ENCODE measurements around the gene RPS6KA5.
"Not testable (repeated sequence)": the region's sequence is repeated elsewhere in the genome, so short reads cannot be mapped to it uniquely, and the experiment has no call there.

RPS6KA5 gene

GRCh38 chr14:90838531-90838930 is 221.9 kb downstream of the RPS6KA5 start:
- H3K4me3 ChIP-seq (ENCODE audit: low read length in 2 of 2); H3K27ac ChIP-seq (ENCODE audit: low read length); H3K9ac ChIP-seq (ENCODE audit: low read length in 2 of 2); H3K27me3 ChIP-seq (ENCODE audit: control insufficient read depth in 1 of 2, insufficient read depth in 2 of 2, low read length in 2 of 2); H3K36me3 ChIP-seq (ENCODE audit: control insufficient read depth in 2 of 2, insufficient read depth in 2 of 2, low read length in 2 of 2); H3K9me3 ChIP-seq (ENCODE audit: control insufficient read depth in 2 of 2, low read length in 2 of 2); H3K4me1 ChIP-seq (ENCODE audit: control insufficient read depth, insufficient read depth, low read length): not testable (repeated sequence)

GRCh38 chr14:90837355-90837754 is 223.1 kb downstream of the RPS6KA5 start:
- Histone ChIP-seq H3K27ac (ENCODE audit: low read length) (no peak overlapping the region), H3K4me3 (ENCODE audit: low read length in 2 of 2) (no peak overlapping the region), H3K4me1 (ENCODE audit: control insufficient read depth, insufficient read depth, low read length) (no peaks in the 10 kb centered on the region), H3K27me3 (ENCODE audit: control insufficient read depth in 1 of 2, insufficient read depth in 2 of 2, low read length in 2 of 2) (no peaks in the 10 kb centered on the region), H3K36me3 (ENCODE audit: control insufficient read depth in 2 of 2, insufficient read depth in 2 of 2, low read length in 2 of 2) (no peaks in the 10 kb centered on the region), H3K9me3 (ENCODE audit: control insufficient read depth in 2 of 2, low read length in 2 of 2) (no peaks in the 10 kb centered on the region), H3K9ac (ENCODE audit: low read length in 2 of 2) (no peak overlapping the region)

DNA sequence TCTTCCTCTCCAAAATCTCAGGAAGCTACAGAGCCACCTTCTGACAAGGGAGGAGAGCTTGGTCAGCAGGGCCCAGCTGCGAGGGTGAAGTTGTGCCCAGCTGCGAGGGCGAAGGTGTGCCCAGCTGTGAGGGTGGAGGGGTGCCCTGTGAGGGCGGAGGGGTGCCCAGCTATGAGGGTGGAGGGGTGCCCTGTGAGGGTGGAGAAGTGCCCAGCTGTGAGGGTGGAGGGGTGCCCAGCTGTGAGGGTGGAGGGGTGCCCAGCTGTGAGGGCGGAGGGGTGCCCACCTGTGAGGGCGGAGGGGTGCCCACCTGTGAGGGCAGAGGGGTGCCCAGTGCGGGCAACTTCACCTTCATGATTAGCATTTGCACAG is 223.8 kb downstream of the RPS6KA5 start:
- Histone ChIP-seq H3K36me3 (ENCODE audit: control insufficient read depth in 2 of 2, insufficient read depth in 2 of 2, low read length in 2 of 2) (no peaks in the 10 kb centered on the region), H3K4me3 (ENCODE audit: low read length in 2 of 2) (no peak overlapping the region), H3K4me1 (ENCODE audit: control insufficient read depth, insufficient read depth, low read length) (no peaks in the 10 kb centered on the region), H3K27ac (ENCODE audit: low read length) (no peak overlapping the region), H3K9me3 (ENCODE audit: control insufficient read depth in 2 of 2, low read length in 2 of 2) (no peaks in the 10 kb centered on the region), H3K9ac (ENCODE audit: low read length in 2 of 2) (no peak overlapping the region), H3K27me3 (ENCODE audit: control insufficient read depth in 1 of 2, insufficient read depth in 2 of 2, low read length in 2 of 2) (no peaks in the 10 kb centered on the region)

DNA sequence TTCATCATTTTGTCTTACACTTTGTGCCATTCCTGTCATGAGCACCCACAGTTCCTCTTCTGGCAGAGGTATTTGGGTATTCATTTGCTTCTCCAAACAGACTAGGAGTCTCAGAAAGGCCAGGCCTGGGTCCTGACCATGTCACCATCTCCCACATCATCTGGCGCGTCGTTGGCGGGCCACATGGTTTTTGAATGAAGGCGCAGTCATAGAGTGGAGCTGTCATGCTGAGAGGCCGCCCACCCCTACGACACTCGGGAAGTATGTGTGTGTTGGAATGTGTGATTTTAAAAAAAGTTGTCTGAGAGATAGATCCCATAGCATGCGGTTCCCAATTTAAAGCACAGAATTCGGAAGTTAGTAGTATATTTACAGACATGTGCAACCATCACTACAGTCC is 228.6 kb downstream of the RPS6KA5 start:
- Histone ChIP-seq H3K4me1 (ENCODE audit: control insufficient read depth, insufficient read depth, low read length) (peaks cover 15% of the 10 kb centered on the region), H3K27ac (ENCODE audit: low read length) (no peak overlapping the region), H3K36me3 (ENCODE audit: control insufficient read depth in 2 of 2, insufficient read depth in 2 of 2, low read length in 2 of 2) (no peaks in the 10 kb centered on the region), H3K9ac (ENCODE audit: low read length in 2 of 2) (no peak overlapping the region), H3K4me3 (ENCODE audit: low read length in 2 of 2) (no peak overlapping the region), H3K27me3 (ENCODE audit: control insufficient read depth in 1 of 2, insufficient read depth in 2 of 2, low read length in 2 of 2) (no peaks in the 10 kb centered on the region), H3K9me3 (ENCODE audit: control insufficient read depth in 2 of 2, low read length in 2 of 2) (no peaks in the 10 kb centered on the region)

DNA sequence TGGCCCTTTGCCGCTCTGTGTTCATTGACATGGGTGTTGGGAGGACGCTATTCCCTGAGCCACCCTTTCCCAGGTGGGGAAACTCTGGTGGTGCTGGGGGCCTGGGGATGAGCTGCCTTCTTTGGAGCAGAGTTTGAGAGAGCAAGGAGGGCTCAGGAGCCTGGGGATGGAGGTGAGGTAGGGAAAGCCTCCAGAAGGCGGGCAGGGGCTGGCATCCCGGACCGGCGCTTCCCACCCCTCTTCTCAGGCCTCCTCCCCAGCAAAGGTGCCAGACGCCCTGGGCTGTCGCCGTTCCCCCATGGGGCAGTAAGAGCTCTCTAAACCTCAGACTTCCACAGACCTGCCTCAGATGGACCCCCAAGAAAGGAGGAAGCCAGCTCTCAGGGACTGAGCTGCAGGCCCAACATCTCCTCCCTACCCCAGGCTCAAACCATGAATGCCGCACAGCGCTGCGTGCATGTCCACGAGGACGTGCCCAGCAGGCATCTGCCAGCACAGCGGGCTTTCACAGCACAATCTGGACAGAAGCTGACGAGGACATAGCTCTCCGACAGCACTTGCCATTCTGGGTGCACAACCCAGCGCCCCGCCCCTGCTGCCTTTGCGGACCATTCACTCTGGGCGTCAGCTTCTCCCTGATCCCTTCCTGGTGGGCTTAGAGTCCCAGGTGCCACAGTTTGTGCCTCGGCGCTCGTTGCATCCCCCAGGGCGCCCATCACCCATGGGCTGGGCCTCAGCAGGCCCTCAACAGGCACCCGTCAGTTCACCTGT is 229.3 kb downstream of the RPS6KA5 start:
- Histone ChIP-seq H3K9ac (ENCODE audit: low read length in 2 of 2) (no peak overlapping the region), H3K27ac (ENCODE audit: low read length) (no peak overlapping the region), H3K4me1 (ENCODE audit: control insufficient read depth, insufficient read depth, low read length) (peaks cover 15% of the 10 kb centered on the region), H3K9me3 (ENCODE audit: control insufficient read depth in 2 of 2, low read length in 2 of 2) (no peaks in the 10 kb centered on the region), H3K36me3 (ENCODE audit: control insufficient read depth in 2 of 2, insufficient read depth in 2 of 2, low read length in 2 of 2) (no peaks in the 10 kb centered on the region), H3K27me3 (ENCODE audit: control insufficient read depth in 1 of 2, insufficient read depth in 2 of 2, low read length in 2 of 2) (no peaks in the 10 kb centered on the region), H3K4me3 (ENCODE audit: low read length in 2 of 2) (no peak overlapping the region)

- peaks cover 15% of the 10 kb centered on the region for H3K4me1 ChIP-seq (ENCODE audit: control insufficient read depth, insufficient read depth, low read length)
- no peak overlapping the region for H3K4me3 ChIP-seq (ENCODE audit: low read length in 2 of 2)
- no peaks in the 10 kb centered on the region for H3K9me3 ChIP-seq (ENCODE audit: control insufficient read depth in 2 of 2, low read length in 2 of 2)
- no peak overlapping the region for H3K27ac ChIP-seq (ENCODE audit: low read length)
- H3K27me3 ChIP-seq (ENCODE audit: control insufficient read depth in 1 of 2, insufficient read depth in 2 of 2, low read length in 2 of 2), result no peaks in the 10 kb centered on the region
- no peaks in the 10 kb centered on the region for H3K36me3 ChIP-seq (ENCODE audit: control insufficient read depth in 2 of 2, insufficient read depth in 2 of 2, low read length in 2 of 2)
- no peak overlapping the region for H3K9ac ChIP-seq (ENCODE audit: low read length in 2 of 2)
These were observed 230.8 kb downstream of the RPS6KA5 start for GRCh38 chr14:90829677-90830076.

GRCh38 chr14:90828642-90829487 is 231.6 kb downstream of the RPS6KA5 start:
- Histone ChIP-seq H3K4me1 (ENCODE audit: control insufficient read depth, insufficient read depth, low read length) (peaks cover 15% of the 10 kb centered on the region), H3K9me3 (ENCODE audit: control insufficient read depth in 2 of 2, low read length in 2 of 2) (peaks cover 0 to 3% of the 10 kb centered on the region in 2 donors), H3K36me3 (ENCODE audit: control insufficient read depth in 2 of 2, insufficient read depth in 2 of 2, low read length in 2 of 2) (no peaks in the 10 kb centered on the region), H3K4me3 (ENCODE audit: low read length in 2 of 2) (peak overlapping the region; percentile 75 to 81), H3K27me3 (ENCODE audit: control insufficient read depth in 1 of 2, insufficient read depth in 2 of 2, low read length in 2 of 2) (no peaks in the 10 kb centered on the region), H3K27ac (ENCODE audit: low read length) (peak overlapping the region; percentile 75), H3K9ac (ENCODE audit: low read length in 2 of 2) (peak overlapping the region; percentile 69 to 85)

DNA sequence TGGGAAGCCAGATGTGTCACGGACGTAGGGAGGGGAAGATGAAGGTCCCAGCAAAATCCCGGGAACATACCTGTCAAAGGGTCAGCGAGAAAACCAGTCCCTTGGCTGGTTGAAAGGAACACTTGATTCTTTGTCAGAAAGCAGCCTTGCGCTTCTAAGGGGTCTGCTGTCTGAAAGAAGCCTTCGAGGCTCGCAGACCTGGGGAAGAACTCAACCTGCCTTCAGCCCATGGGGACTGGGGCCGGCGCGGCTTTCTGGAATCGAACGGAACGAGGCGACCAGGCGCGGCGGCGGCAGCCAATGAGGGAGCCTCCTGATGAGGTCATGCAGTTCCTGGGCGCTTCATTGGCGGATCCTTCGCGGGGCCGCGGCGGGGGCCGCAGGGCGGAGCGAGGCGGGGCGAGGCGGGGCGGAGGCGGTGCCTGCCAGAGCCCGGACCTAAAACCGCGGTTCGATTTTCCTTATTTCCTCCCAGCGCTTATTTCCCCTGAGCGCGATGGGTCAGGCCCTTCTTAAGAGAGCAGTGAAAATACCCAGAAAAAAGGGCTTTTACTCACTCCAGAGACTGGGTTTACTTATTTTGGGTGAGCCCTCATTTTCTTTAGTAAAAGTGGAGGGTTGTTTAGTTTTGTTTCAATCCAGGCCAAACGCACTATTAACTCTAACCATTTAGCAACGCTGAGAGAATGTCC is 232.4 kb downstream of the RPS6KA5 start:
- Histone ChIP-seq H3K27me3 (ENCODE audit: control insufficient read depth in 1 of 2, insufficient read depth in 2 of 2, low read length in 2 of 2) (no peaks in the 10 kb centered on the region), H3K36me3 (ENCODE audit: control insufficient read depth in 2 of 2, insufficient read depth in 2 of 2, low read length in 2 of 2) (no peaks in the 10 kb centered on the region), H3K4me3 (ENCODE audit: low read length in 2 of 2) (peak overlapping the region; percentile 75 to 81), H3K9ac (ENCODE audit: low read length in 2 of 2) (peak overlapping the region; percentile 69 to 88), H3K9me3 (ENCODE audit: control insufficient read depth in 2 of 2, low read length in 2 of 2) (peaks cover 0 to 4% of the 10 kb centered on the region in 2 donors), H3K4me1 (ENCODE audit: control insufficient read depth, insufficient read depth, low read length) (peaks cover 15% of the 10 kb centered on the region), H3K27ac (ENCODE audit: low read length) (peak overlapping the region; percentile 75)

DNA sequence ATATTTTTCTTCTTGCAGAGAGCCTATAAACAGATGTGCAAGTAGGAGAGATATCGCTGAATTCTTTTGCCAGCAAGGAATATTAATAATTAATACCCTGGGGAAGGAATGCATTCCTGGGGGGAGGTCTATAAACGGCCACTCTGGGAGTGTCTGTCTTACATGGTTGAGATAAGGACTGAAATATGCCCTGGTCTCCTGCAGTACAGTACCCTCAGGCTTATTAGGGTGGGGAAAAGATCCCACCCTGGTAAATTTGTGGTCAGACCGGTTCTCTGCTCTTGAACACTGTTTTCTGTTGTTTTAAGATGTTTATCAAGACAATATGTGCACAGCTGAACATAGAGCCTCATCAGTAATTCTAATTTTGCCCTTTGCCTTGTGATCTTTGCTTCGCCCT is 236.9 kb downstream of the RPS6KA5 start:
- H3K27ac ChIP-seq (ENCODE audit: low read length); H3K9me3 ChIP-seq (ENCODE audit: control insufficient read depth in 2 of 2, low read length in 2 of 2); H3K9ac ChIP-seq (ENCODE audit: low read length in 2 of 2); H3K27me3 ChIP-seq (ENCODE audit: control insufficient read depth in 1 of 2, insufficient read depth in 2 of 2, low read length in 2 of 2); H3K36me3 ChIP-seq (ENCODE audit: control insufficient read depth in 2 of 2, insufficient read depth in 2 of 2, low read length in 2 of 2); H3K4me3 ChIP-seq (ENCODE audit: low read length in 2 of 2): not testable (repeated sequence)
- peaks cover 10% of the 10 kb centered on the region for H3K4me1 ChIP-seq (ENCODE audit: control insufficient read depth, insufficient read depth, low read length)

DNA sequence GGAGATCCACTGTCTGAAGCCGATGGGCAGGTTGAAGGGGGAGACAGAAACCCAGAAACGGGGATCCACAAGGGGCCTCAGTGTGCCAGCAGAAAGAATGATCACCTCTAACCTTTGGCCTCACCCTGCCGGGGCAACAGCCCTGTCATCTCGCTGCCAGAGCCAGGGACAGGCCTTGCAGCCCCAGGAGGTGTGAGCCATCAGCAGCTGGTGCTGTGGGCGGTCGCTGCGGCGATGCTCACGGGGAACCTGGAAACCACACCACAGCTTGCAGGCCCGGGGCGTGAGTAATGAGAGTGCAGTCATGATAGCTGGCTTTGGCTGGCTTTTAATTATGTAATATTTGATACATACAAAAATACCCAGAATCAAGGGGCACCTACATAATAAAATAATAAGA is 239.5 kb downstream of the RPS6KA5 start:
- H3K9me3 ChIP-seq (ENCODE audit: control insufficient read depth in 2 of 2, low read length in 2 of 2), result peaks cover 0 to 4% of the 10 kb centered on the region in 2 donors
- H3K36me3 ChIP-seq (ENCODE audit: control insufficient read depth in 2 of 2, insufficient read depth in 2 of 2, low read length in 2 of 2), result no peaks in the 10 kb centered on the region
- peaks cover 5% of the 10 kb centered on the region for H3K4me1 ChIP-seq (ENCODE audit: control insufficient read depth, insufficient read depth, low read length)
- H3K27ac ChIP-seq (ENCODE audit: low read length), result no peak overlapping the region
- no peak overlapping the region for H3K4me3 ChIP-seq (ENCODE audit: low read length in 2 of 2)
- H3K27me3 ChIP-seq (ENCODE audit: control insufficient read depth in 1 of 2, insufficient read depth in 2 of 2, low read length in 2 of 2), result no peaks in the 10 kb centered on the region
- H3K9ac ChIP-seq (ENCODE audit: low read length in 2 of 2), result no peak overlapping the region

All from stomach smooth muscle (tissue), 2 donors.